Kidney (tissue), 14 donors: ENCODE results near the gene CAMTA1. TPM values are rescaled to one million over a fixed set of nuclear protein-coding genes. Genes with fewer than 3 reads are reported as not detected.

Experiments
- DNase-seq, 5 donors: peaks; one replicate each; pipeline ENCODE4 v3.0.0-alpha.2; 2013 to 2020
- FAIRE-seq: peaks from 2 replicates; lab custom pipeline; 2012; peaks lifted over from hg19 to GRCh38; lab: Jason Lieb, UNC
- H3K27ac ChIP-seq, 2 donors: one replicate each; pipeline ENCODE4 v1.7.0; 2013; ENCODE audit warnings: low read depth in 2 of 2, low read length in 2 of 2, inconsistent platforms in 1 of 2
- H3K27me3 ChIP-seq: one replicate; pipeline ENCODE4 v1.7.1; 2013; ENCODE audit warnings: low read length, inconsistent platforms; ENCODE audit not compliant: control insufficient read depth, insufficient read depth
- H3K36me3 ChIP-seq, 3 donors: one replicate each; pipeline versions ENCODE4 v1.7.0 to v1.7.1; 2013; ENCODE audit warnings: low read length in 3 of 3, control low read depth in 1 of 3, inconsistent platforms in 1 of 3; ENCODE audit not compliant: insufficient read depth in 3 of 3, control insufficient read depth in 2 of 3
- H3K4me1 ChIP-seq, 3 donors: one replicate each; pipeline versions ENCODE4 v1.7.0 to v1.7.1; 2013; ENCODE audit warnings: low read length in 3 of 3, inconsistent platforms in 1 of 3, low read depth in 1 of 3; ENCODE audit not compliant: control insufficient read depth in 2 of 3, insufficient read depth in 2 of 3
- H3K4me3 ChIP-seq, 3 donors: one replicate each; pipeline versions ENCODE4 v1.7.0 to v1.8.1; 2013; ENCODE audit warnings: low read length in 3 of 3, control low read depth in 1 of 3, inconsistent platforms in 1 of 3
- H3K9ac ChIP-seq, 3 donors: one replicate each; pipeline versions ENCODE4 v1.7.0 to v1.7.1; 2013; ENCODE audit warnings: low read length in 3 of 3, control low read depth in 1 of 3, inconsistent platforms in 1 of 3
- H3K9me3 ChIP-seq, 3 donors: one replicate each; pipeline versions ENCODE4 v1.7.0 to v1.7.1; 2013; ENCODE audit warnings: low read length in 3 of 3, control low read depth in 1 of 3, inconsistent platforms in 1 of 3; ENCODE audit not compliant: control insufficient read depth in 2 of 3, insufficient read depth in 1 of 3
- intact Hi-C: fragments of 100-400 bp; cut with DNase I; formaldehyde crosslinking; loops from one replicate; pipeline ENCODE4 v1.11.1; 2022
- polyA plus RNA-seq: library from polyadenylated mRNA; stranded (reverse); fragments of 350-450 nt; fragmentation: Illumina TruSeq; extraction: RNeasy Lipid Tissue Mini Kit (QIAGEN cat#74804); gene quantifications from one replicate; pipeline ENCODE4 v1.2.3, GENCODE V29; 2014; ENCODE audit warnings: low read depth, low replicate concordance; ENCODE audit not compliant: insufficient read depth
- total RNA-seq: library from RNA; stranded (reverse); fragmentation: NEBNext Ultra II Directional; extraction: Animal tissue kit (Norgen Biotek cat#: 25700); gene quantifications from one replicate; pipeline ENCODE4 v1.2.1, GENCODE V29; 2021
- TF ChIP-seq, protein P1 (sequence below): IDR thresholded peaks from 3 replicates; pipeline ENCODE4 v1.5.1; 2012; ENCODE audit warnings: mild to moderate bottlenecking, moderate library complexity, borderline replicate concordance; ENCODE audit not compliant: insufficient read depth; ENCODE audit errors: extremely low read depth
- donor health status: control.
- donor health status: control.
- donor health status: control.
- donor health status: control.
- donor health status: control.
- donor health status: DM: yes; HTN: yes; CAD: no.
- donor health status: Normal renal cell carcinoma (clear cell type).

Gene CAMTA1
- total and polyA plus RNA-seq, 2 donors from 2014 or later = 79.0 to 170 TPM

DNA sequence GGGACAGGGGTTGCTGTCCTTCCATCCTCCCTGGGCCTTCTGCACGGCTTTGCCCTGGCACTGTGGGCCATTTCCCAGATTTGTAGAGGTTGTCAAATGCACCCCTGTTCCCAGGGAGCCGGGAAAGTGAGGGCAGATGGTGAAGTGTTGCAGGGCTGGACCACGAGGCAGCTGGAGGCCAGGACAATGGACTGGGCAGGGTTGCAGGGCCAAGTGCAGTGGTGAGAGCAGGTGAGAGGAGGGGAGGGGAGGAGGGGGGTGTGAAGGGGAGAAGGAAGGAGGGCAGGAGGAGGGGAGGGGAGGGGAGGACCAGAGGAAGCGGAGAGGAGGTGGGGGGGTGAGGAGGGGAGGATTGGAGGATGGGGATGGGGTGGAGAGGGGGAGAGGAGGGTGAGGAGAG lies 443.9 kb downstream of the CAMTA1 start:
- no peaks in the 10 kb centered on the region for H3K36me3 ChIP-seq
- H3K27ac ChIP-seq = no peak overlapping the region
- no peak overlapping the region for H3K9ac ChIP-seq
- no peaks in the 10 kb centered on the region for H3K27me3 ChIP-seq
- DNase-seq (peak in 1 of 5 donors; percentile 15), FAIRE-seq (no peak)
- intact Hi-C loops = no loop called here
- H3K4me1 ChIP-seq = no peaks in the 10 kb centered on the region
- no peak overlapping the region for H3K4me3 ChIP-seq
- TF ChIP-seq, protein P1, sequence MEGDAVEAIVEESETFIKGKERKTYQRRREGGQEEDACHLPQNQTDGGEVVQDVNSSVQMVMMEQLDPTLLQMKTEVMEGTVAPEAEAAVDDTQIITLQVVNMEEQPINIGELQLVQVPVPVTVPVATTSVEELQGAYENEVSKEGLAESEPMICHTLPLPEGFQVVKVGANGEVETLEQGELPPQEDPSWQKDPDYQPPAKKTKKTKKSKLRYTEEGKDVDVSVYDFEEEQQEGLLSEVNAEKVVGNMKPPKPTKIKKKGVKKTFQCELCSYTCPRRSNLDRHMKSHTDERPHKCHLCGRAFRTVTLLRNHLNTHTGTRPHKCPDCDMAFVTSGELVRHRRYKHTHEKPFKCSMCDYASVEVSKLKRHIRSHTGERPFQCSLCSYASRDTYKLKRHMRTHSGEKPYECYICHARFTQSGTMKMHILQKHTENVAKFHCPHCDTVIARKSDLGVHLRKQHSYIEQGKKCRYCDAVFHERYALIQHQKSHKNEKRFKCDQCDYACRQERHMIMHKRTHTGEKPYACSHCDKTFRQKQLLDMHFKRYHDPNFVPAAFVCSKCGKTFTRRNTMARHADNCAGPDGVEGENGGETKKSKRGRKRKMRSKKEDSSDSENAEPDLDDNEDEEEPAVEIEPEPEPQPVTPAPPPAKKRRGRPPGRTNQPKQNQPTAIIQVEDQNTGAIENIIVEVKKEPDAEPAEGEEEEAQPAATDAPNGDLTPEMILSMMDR = no peak
- H3K9me3 ChIP-seq = no peaks in the 10 kb centered on the region

DNA sequence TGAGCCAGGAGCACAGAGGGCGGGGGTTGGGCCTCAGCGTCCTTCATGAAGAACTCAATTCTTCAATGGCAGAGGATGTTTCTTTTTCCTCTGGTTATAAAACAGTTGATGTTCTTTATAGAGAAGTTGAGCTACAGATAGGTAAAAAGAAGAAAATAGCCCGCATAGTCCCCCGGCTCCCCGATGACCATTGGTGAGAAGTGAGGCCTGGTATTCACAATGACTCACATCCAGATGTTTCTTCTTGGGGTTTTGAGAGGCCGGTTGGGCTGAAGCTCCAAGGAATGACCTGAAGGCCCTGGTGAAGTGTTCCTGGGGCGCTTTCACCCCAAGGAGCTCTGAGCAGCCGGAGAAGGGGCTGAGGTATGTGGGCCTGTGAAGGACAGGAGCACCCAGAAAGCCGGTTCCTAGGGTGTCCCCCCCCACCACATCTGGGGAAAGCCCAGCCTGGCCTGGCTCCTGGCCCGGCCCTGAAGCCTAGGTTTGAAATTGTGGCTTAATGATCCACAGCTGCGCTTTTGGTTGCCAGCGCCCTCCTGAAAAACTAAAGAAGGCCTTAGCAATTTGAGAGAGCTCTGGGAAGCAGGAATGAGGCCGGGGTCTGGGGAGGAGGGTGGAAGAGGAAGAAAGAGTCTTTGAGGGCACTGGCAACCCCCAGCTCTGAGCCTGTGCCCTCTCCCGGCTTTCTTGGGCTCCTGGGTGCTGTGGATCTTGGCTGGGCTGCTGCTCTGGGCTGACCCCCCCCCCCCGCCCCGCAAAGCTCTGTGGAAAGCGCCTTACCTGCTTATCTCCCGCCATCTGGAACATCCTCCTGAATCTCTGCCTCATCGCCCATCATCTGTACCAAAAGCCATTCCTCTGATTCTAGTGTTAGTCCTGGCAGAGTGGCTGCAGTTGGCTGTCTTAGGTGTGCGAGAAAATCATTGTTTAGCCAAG lies 444.7 kb downstream of the CAMTA1 start:
- DNase-seq = no peak
- Histone ChIP-seq H3K4me1 (no peaks in the 10 kb centered on the region), H3K36me3 (no peaks in the 10 kb centered on the region), H3K27me3 (no peaks in the 10 kb centered on the region), H3K27ac (no peak overlapping the region), H3K4me3 (no peak overlapping the region), H3K9ac (no peak overlapping the region), H3K9me3 (no peaks in the 10 kb centered on the region)
- FAIRE-seq = no peak
- TF ChIP-seq, protein P1 = no peak
- intact Hi-C loops = no loop called here

DNA sequence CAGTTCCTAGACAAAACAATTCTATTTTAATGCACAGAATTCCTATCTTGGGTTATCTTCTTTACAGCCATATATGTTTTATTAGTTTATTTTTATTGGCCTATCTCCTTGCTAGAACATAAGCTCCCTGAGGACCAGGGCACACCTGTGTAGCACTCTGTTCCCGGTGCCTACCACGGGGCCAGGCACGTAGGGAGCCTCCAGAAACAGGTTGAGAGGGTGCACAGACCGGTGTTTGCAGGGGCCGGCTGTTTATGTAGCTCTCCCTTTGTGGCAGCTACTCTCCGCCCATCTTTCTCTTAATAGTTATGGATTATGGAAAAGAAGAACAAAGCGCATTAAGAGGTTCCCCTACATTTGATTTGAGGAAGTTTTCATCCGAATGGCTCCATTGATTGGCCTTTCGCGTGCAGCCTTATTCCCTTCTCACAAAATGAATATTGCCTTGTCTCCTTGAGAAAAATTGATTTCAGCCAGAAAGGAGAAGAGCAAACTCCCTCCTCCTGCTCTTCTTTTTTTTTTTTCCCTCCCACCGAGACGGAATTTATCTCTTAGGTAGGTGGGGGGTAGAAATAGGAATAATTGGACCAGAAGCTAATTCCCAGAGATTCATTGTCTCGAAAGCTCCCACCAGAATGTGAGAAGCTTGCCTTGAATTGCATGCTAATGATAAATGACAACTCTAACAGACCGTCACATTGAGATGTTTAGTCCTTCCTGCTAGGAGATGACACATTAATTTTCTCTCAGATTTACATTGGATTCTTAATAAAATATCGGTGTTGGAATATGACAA lies 447.4 kb downstream of the CAMTA1 start:
- DNase-seq = no peak
- no peaks in the 10 kb centered on the region for H3K4me1 ChIP-seq
- H3K27ac ChIP-seq = no peak overlapping the region
- TF ChIP-seq, protein P1 = no peak
- H3K4me3 ChIP-seq = no peak overlapping the region
- no peak for FAIRE-seq
- H3K27me3 ChIP-seq = no peaks in the 10 kb centered on the region
- intact Hi-C loops = no loop called here
- no peaks in the 10 kb centered on the region for H3K36me3 ChIP-seq
- no peak overlapping the region for H3K9ac ChIP-seq
- H3K9me3 ChIP-seq = no peaks in the 10 kb centered on the region
